ENCODE measurements around the gene FARSB.
A peak's percentile ranks its signal among the peaks of the same experiment; 100 is the strongest.

FARSB gene

GRCh38 chr2:222656526-222657446, 894 bp upstream of the FARSB start:
- peak; percentile 6 for DNase-seq

DNA sequence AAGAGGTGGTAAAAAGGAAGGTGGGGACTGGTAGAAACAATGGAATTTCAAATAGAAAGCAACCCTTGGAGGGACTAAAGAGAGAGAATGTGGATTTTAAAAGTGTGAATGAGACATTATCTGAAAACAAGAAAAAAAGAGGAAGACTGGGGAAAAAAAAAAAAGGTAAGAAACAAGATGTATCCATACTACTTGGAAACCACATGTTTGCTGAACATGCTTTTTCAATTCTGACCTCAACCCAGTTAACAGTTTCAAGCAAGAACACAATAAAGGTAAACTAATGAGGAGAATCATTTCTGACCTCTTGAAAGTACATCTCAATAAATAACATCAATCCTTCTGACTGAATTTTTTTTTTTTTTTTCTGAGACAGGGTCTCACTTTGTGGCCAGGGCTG, 2.6 kb downstream of the FARSB start:
- DNase-seq: no peak

- DNase-seq: peak; percentile 72
Observed at GRCh38 chr2:222652491-222653255, 3.2 kb downstream of the FARSB start.

DNA sequence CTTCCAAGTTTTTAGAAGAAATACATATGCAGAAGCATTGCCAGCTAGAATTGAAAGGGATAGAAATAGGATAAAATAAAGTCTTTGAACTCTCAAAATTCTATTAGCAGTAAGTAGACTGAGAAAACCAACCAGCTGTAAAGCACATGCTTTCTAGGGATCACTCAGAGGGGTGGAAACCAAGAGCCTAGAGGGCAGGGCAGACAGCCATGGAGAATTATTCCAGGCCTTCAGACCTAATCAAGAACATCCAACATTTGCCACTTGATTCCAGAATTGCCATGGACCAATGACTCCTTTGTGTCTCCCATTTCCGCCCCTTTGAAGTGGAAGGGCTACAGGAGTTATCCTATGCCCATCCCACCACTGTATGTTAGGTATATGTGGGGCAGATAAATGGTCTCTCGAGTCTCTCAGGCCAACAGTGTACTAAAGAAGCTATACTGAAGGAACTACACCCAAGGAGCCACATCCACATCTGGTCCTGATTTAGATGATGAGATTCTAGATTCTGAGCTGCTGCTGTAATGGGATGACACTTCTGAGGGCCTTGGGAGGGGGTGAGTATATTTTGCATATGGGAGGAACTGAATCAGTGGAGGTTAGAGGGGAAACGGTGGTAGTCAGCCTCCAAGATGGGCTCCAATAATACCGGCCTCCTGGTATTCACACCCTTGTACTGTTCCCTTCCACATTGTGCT, 4.0 kb downstream of the FARSB start:
- peak; percentile 1 for DNase-seq

- DNase-seq: peak; percentile 31
Observed at GRCh38 chr2:222649801-222650200, 6.1 kb downstream of the FARSB start.

DNA sequence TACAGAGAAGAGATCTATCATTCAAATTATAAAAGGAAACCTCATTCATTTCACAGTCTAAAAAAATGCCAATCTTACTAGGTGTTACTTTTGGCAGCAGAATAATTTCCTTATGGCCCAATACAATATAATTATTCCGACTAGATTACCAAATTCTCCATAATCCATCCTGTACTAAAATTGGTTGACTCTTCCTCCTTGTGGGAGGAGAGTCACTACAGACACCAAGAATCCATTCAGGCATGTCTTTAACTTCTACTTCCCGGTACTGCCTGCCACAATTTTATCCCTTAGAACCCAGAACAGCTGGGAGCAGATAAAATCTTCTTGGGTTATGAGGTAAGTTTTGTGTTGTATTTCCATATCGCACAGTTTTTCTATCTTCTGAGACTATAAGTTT, 9.9 kb downstream of the FARSB start:
- no peak for DNase-seq

DNA sequence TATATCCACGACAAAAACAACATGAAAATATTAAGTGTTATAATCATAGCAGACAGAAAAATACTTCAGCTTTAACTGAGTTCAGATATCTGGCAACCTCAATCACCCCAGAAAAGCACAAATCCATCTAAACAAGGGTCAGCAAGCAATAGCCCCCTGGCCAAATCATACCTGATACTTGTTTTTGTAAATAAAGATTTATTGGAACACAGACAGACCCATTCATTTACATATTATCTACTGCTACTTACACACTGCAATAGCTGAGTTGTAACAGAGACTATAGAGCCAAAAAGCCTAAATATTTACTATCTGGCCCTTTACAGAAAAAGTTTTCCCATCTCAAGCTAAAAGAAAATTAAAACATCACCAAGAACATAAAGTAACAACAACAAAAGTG, 12.8 kb downstream of the FARSB start:
- no peak for DNase-seq

DNA sequence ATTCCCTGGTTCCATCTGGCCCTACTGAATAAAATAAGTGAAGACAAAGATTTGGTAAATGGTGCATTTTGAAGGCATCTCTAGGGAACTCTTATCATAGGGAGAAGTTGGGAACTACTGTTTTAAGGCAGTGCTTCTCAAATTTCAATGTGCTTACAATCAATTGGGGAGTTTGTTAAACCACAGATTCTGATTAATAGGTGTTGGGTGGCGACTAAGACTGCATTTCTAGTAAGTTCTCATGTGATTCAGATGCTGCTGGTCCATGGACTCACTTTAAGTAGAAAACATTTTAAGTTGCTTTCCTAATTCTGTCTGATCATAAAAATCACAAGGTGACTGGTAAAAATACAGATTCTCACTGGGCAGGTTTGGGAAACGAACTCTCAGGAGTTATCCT, 14.6 kb downstream of the FARSB start:
- no peak for DNase-seq

DNA sequence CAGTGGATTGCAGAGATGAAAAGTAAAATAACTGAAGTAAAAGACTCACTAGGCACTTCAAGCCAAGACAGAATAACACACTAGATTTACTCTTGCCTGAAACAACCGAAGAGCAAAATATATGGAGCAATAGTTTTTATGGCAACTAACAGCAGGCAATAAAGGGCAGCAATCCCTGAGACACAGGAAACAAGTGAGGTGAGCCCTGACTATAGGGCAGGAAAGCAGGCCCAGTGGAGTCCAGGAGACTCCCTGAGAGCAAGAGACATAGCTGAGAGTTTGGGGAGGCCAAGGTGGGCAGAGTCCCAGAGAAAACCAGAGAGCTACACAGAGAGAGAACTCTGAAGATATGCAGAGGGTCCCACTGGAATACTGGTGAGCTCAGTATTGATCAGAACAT, 18.8 kb downstream of the FARSB start:
- DNase-seq: no peak

DNA sequence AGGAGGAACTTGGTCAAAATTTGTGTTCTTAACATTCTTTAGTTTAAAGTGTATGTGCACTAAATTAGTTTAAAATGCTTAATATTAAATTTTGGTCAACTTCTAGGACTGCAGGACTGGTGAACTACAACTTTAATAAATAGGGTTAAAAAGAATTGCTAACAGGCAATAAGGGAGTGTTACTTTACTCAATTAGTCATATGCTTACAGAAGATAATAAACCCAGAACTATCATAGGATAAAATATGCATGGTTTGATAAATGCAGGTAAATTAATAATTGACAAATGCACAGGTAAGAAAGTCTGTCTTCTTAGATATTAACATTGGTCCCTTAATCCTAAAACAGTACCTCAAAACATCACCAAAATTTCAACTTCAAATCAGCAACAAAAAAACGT, 20.6 kb downstream of the FARSB start:
- DNase-seq: no peak

DNA sequence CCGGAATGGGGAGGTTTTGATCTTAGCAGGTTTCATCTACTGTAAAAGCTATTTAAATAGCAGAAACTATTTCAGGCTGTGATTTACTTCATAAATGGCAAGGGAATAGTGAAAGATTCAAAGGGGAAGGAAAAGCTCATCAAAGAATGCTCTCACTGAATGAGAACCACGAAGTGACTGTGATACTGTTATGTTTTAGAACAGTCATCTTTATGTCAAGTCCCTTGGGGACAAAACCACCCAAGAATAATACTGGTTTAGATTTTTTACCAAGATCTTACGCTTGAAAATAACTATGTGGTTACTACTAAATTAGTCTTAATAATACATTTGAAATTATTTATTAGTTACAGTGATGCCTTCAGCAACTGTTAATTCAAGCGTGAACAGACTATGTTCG, 28.1 kb downstream of the FARSB start:
- no peak for DNase-seq

- DNase-seq: no peak
Observed at GRCh38 chr2:222623756-222624309, 32.1 kb downstream of the FARSB start.

DNA sequence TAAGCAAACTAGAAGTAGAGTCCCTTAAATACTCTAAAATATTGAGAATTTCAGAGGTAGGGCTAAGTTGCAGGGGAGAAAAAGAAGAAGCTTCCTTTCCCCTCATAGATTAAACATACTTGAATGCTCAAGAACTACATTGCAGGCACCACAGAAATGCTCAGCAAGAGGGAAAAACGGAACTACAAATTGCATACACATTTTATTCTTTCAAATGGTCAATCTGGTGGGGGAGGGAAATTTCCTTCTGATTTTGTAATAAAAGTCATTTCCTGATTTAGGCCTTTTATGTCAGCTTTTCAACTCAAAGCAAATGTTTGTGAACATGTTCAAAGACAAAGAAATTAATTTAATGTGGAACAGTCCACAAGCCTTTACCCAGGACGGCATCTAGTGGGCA, 33.0 kb downstream of the FARSB start:
- no peak for DNase-seq

DNA sequence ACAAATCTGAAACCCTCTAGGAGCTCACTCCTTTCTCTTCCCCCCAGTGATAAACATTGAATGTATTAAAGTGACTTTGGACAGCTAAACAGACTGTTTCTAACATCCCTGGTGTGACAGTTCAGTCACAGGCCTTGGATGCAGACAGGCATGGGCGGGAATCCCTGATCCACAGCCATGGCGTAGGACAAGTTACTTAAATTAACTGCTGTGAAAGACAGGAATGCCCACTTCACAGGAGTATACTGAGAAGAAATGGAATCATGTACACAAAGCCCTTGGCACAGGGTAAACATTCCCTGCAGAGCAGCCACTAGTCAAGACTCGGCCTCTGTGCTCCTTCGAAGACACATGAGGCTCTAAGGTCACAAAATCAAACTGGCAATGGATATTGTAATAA, 34.0 kb downstream of the FARSB start:
- DNase-seq: no peak

DNA sequence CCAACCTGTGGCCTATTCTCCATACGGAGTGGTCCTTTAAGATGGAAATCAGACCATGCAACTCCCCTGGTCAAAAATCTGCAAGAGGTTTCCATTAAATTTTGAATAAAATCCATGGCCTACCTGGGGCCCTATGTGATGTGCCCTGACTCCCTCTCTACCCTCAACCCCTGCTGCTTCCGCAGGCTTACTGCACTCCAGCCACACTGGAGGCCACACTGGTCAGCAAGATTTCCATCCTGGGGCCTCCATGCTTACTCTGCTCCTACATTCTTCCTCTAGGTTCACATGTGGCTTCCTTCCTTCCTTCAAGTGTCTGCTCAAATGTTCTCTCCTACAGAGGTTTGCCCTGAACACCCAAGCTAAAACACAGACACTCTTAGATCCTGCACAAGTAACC, 40.6 kb downstream of the FARSB start:
- DNase-seq: no peak

- DNase-seq: peak; percentile 47
Observed at GRCh38 chr2:222613715-222614331, 42.1 kb downstream of the FARSB start.

GRCh38 chr2:222611684-222612083, 44.2 kb downstream of the FARSB start:
- DNase-seq: no peak

GRCh38 chr2:222610746-222611145, 45.1 kb downstream of the FARSB start:
- DNase-seq: no peak

- DNase-seq: no peak
Observed at GRCh38 chr2:222609381-222609780, 46.5 kb downstream of the FARSB start.

DNA sequence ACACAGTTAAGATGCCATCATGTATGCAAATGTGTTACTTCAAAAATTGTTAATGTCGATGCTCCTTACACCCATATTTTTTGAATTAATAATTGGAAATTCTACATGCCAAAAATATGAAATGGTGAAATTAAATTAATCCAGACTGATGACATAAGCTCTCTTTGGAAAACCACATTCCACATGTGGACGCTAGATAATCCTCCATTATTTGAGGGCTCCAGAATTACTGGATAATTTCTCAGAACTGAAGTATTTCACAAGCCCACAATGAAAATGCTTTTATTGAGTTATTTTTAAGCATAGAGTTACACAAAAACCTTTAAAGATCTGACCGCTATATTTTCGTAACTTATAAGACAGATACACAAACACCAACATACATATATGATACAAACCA, 47.8 kb downstream of the FARSB start:
- DNase-seq: no peak

DNA sequence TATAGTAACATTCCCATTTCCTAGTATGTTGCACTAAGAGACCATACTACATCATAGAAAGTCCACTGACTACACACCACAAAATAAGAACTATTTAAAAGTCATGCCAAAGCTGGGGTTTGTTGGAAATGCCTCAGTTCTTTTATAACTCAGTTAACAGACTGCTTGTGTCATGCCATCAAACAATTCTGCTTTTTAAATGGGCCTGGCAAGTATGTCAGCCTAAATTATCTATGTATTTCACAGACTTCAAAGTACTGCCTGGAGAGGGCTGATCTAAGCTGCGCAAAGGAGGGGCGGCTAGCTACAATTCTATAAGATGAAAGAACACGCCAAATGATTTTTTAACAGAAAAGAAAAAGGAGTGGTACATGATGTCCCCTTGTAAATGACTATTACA, 49.6 kb downstream of the FARSB start:
- no peak for DNase-seq

GRCh38 chr2:222604749-222605515, 51.0 kb downstream of the FARSB start:
- DNase-seq: no peak

Measured in NCI-H69 (cell line).